HepG2 (cell line): ENCODE measurements around the gene ITPK1. TPM values are rescaled to one million over a fixed set of nuclear protein-coding genes. Genes with fewer than 3 reads are reported as not detected.

Experiments used
- ATAC-seq: fragments of 200-7000 bp; cut with Tn5 transposase; 3 replicates; pipeline ENCODE4 v1.9.1; 2020; ENCODE audit warnings: mild to moderate bottlenecking, moderate library complexity
- BruUV-seq: library from RNA; stranded (reverse); fragments of 400-500 nt; replicated peaks from 2 replicates; lab custom pipeline; 2021; lab: Mats Ljungman, UMichigan
- CTCF ChIA-PET: fragments of 300-600 bp; formaldehyde crosslinking; extraction: SDS; loops from one replicate; lab custom pipeline; 2021; ENCODE audit warnings: low total read pairs, inconsistent platforms, low intra/inter-chr PET ratio; lab: Yijun Ruan, JAX
- POLR2A ChIA-PET: fragments of 350-600 bp; sonication (Branson Sonifier 250); formaldehyde crosslinking; loops from one replicate; lab custom pipeline; 2020; ENCODE audit warnings: antibody characterized with exemption, inconsistent platforms; lab: Yijun Ruan, JAX
- DNase-seq: peaks from one replicate; pipeline ENCODE4 v3.0.0-alpha.2; 2015; ENCODE audit warnings: low spot score
- FAIRE-seq: peaks from 3 replicates; lab custom pipeline; 2011; peaks lifted over from hg19 to GRCh38; lab: Jason Lieb, UNC
- H2AFZ ChIP-seq: one replicate; pipeline ENCODE4 v1.6.1; 2011; ENCODE audit warnings: low read length, inconsistent platforms
- H3K27ac ChIP-seq: fragments of 300-600 bp; 3 replicates; pipeline ENCODE4 v1.8.0; 2011; ENCODE audit warnings: mixed run types, mild to moderate bottlenecking, mixed read lengths, low read length, inconsistent platforms; ENCODE audit not compliant: insufficient read depth; ENCODE audit errors: extremely low read length
- H3K27me3 ChIP-seq, 2 experiments: fragments of 200-600 bp in 1 of 2; 2 replicates in 1 of 2; 3 replicates in 1 of 2; pipeline versions ENCODE4 v1.6.0 to v1.8.0; 2011; ENCODE audit warnings: low read length in 2 of 2, mild to moderate bottlenecking in 2 of 2, moderate library complexity in 2 of 2, inconsistent platforms in 1 of 2; ENCODE audit not compliant: insufficient read depth in 2 of 2, control insufficient read depth in 1 of 2
- H3K36me3 ChIP-seq, 2 experiments: fragments of 200-600 bp in 1 of 2; replicated peaks in 1 of 2; 2 replicates in 1 of 2; 3 replicates in 1 of 2; pipeline versions ENCODE4 v1.5.1 to v1.8.0; 2011; ENCODE audit warnings: low read length in 2 of 2, inconsistent platforms in 1 of 2; ENCODE audit not compliant: insufficient read depth in 2 of 2, control insufficient read depth in 1 of 2
- H3K4me1 ChIP-seq: 2 replicates; pipeline ENCODE4 v1.5.1; 2012; ENCODE audit warnings: low read length, inconsistent platforms; ENCODE audit not compliant: insufficient read depth
- H3K4me2 ChIP-seq: 2 replicates; pipeline ENCODE4 v1.6.0; 2011; ENCODE audit warnings: low read depth, low read length, inconsistent platforms
- H3K4me3 ChIP-seq, 3 experiments: fragments of 200-600 bp in 1 of 3; sonication (generic), shearing (Covaris generic) in 1 of 3; replicated peaks in 1 of 3; 2 replicates each; pipeline ENCODE4 v1.5.1; 2011 to 2016; ENCODE audit warnings: low read length in 3 of 3, inconsistent platforms in 2 of 3, low read depth in 2 of 3, mild to moderate bottlenecking in 2 of 3, control low read depth in 1 of 3, mixed read lengths in 1 of 3; ENCODE audit not compliant: insufficient read depth in 1 of 3
- H3K79me2 ChIP-seq: one replicate; pipeline ENCODE4 v1.6.1; 2011; ENCODE audit warnings: low read length, inconsistent platforms; ENCODE audit not compliant: insufficient read depth
- H3K9ac ChIP-seq: 2 replicates; pipeline ENCODE4 v1.6.0; 2011; ENCODE audit warnings: mild to moderate bottlenecking, low read depth, low read length, inconsistent platforms; ENCODE audit not compliant: insufficient read depth
- H3K9me3 ChIP-seq: 2 replicates; pipeline ENCODE4 v1.5.1; 2012; ENCODE audit warnings: mild to moderate bottlenecking, low read length
- H4K20me1 ChIP-seq: 2 replicates; pipeline ENCODE4 v1.6.0; 2011; ENCODE audit warnings: inconsistent platforms, mild to moderate bottlenecking, low read length, moderate library complexity; ENCODE audit not compliant: insufficient read depth
- CREM ChIP-seq, 2 experiments: sonication (generic) in 1 of 2; formaldehyde crosslinking in 1 of 2; IDR thresholded peaks; 2 replicates each; pipeline versions ENCODE4 v1.4.0 to v1.6.1; 2016 to 2020; ENCODE audit warnings: antibody characterized with exemption in 1 of 2, mild to moderate bottlenecking in 1 of 2, missing genetic modification reagents in 1 of 2
- ISX ChIP-seq: sonication (generic); formaldehyde crosslinking; conservative IDR thresholded peaks from 2 replicates; pipeline ENCODE4 v1.5.0; 2020; ENCODE audit warnings: missing genetic modification reagents
- SAFB2 ChIP-seq: sonication (generic); formaldehyde crosslinking; IDR thresholded peaks from 2 replicates; pipeline ENCODE4 v1.5.1; 2020; ENCODE audit warnings: missing genetic modification reagents, low read depth, mild to moderate bottlenecking, borderline replicate concordance
- ZNF432 ChIP-seq: sonication (generic); formaldehyde crosslinking; IDR thresholded peaks from 2 replicates; pipeline ENCODE4 v1.5.0; 2020; ENCODE audit warnings: missing genetic modification reagents, mild to moderate bottlenecking, borderline replicate concordance
- ZNF530 ChIP-seq: sonication (generic); formaldehyde crosslinking; IDR thresholded peaks from 2 replicates; pipeline ENCODE4 v1.5.0; 2020; ENCODE audit warnings: low read depth, mild to moderate bottlenecking, missing genetic modification reagents
- ZNF543 ChIP-seq: sonication (generic); formaldehyde crosslinking; IDR thresholded peaks from 2 replicates; pipeline ENCODE4 v1.4.0; 2020; ENCODE audit warnings: mild to moderate bottlenecking, missing genetic modification reagents
- ZNF724P ChIP-seq: sonication (generic); formaldehyde crosslinking; IDR thresholded peaks from 2 replicates; pipeline ENCODE4 v1.8.0; 2022; ENCODE audit warnings: missing genetic modification reagents, borderline replicate concordance
- WGBS: methylation state at CpG from one replicate; pipeline ENCODE4 v1.1.6; 2017; ENCODE audit warnings: low lambda C conversion rate; 5-methylcytosine and 5-hydroxymethylcytosine counted together
- in situ Hi-C: cut with HindIII; loops from 2 replicates; pipeline ENCODE4 v1.10.0; 2017; ENCODE audit warnings: low pct_unique_long_range_greater_than_20kb; ENCODE audit not compliant: extremely low pct_ligation_motif_present
- intact Hi-C: fragments of 100-400 bp; cut with micrococcal nuclease; formaldehyde crosslinking; loops from one replicate; pipeline ENCODE4 v1.10.0; 2022; ENCODE audit not compliant: unreplicated experiment
- polyA plus RNA-seq, 8 experiments: library from polyadenylated mRNA; depleted of rRNA in 3 of 8; stranded (reverse) in 7 of 8; unstranded in 1 of 8; fragments of >200 nt; fragmentation: Illumina TruSeq in 4 of 8; extraction: Trizol in 4 of 8; gene quantifications; 2 replicates each; pipeline versions ENCODE4 v1.2.1 to v1.2.3, GENCODE V29; 2011 to 2016; ENCODE audit warnings: low read depth in 4 of 8, missing spikeins in 1 of 8, mixed read lengths in 1 of 8; ENCODE audit not compliant: insufficient read depth in 1 of 8
- total RNA-seq, 5 experiments: library from RNA; depleted of rRNA; stranded (reverse); fragments of >200 nt; fragmentation: Illumina TruSeq; extraction: Trizol; gene quantifications; 2 replicates each; pipeline ENCODE4 v1.2.3, GENCODE V29; 2016; ENCODE audit warnings: low read depth in 1 of 5
- TF ChIP-seq, protein P1 (sequence below): sonication (generic); formaldehyde crosslinking; IDR thresholded peaks from 2 replicates; pipeline ENCODE4 v1.8.1; 2023; ENCODE audit warnings: mild to moderate bottlenecking, moderate library complexity, missing genetic modification reagents
- TF ChIP-seq, protein P2 (sequence below): IDR thresholded peaks from 2 replicates; pipeline ENCODE4 v1.6.1; 2012; ENCODE audit warnings: inconsistent platforms
- TF ChIP-seq, protein P3 (sequence below): sonication (generic); formaldehyde crosslinking; IDR thresholded peaks from 2 replicates; pipeline ENCODE4 v1.8.1; 2023; ENCODE audit warnings: mild to moderate bottlenecking, inconsistent platforms, moderate library complexity, missing genetic modification reagents, borderline replicate concordance
- TF ChIP-seq, protein P4 (sequence below): sonication (generic); formaldehyde crosslinking; IDR thresholded peaks from 2 replicates; pipeline ENCODE4 v1.4.0; 2020; ENCODE audit warnings: mild to moderate bottlenecking, missing genetic modification reagents

The ITPK1 gene
- total and polyA plus RNA-seq, 2 of the 13 experiments (the other 11 are each of a cell fraction or from before 2014, with no cell fraction given) = 20.5 to 47.5 TPM

DNA sequence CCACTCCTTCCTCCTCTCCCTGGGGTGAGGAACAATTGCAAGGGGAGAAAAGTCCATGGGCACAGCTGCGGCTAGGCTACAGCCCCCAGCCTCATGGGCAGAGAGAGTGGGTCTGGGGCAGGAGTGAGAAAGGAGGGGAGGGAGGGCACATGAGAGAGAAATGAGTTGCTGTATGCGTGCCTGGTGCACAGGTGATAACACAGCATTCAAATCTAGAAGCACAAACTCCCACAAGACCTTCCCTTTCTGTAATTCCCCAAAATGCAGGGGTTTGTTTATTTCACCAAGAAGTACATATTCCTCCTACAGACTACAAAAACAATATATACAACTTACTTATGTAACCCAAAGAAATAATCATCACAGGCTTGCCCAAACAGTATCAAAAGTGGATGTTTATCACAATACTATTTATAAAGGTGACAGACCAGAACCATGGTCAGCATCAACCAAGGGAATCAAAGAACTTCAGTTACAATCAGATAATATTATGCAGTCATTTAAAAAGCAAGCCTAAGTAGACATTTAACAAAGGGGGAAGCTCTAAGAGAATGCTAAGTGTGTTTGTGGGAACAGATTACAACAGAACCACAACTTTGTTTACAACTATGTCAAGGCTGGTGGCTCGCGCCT is 54.2 kb downstream of the ITPK1 start (continued):
- TF ChIP-seq, protein P1, sequence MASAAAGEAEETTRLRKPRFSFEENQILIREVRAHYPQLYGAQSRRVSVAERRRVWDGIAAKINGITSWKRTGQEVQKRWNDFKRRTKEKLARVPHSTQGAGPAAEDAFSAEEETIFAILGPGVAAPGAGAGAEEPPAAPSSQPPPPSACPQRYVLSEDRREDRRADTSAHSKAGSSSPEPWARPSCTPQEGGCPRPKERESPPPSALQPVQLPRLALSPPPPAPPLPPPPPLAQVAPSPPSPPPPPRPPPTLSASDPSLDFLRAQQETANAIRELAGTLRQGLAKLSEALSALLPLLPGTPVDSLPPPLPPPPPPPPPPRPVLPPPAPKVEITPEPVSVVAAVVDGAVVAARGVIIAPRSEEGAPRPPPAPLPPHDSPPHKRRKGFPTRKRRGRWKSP (CRISPR knock-in tag) = no peak
- TF ChIP-seq, protein P2, sequence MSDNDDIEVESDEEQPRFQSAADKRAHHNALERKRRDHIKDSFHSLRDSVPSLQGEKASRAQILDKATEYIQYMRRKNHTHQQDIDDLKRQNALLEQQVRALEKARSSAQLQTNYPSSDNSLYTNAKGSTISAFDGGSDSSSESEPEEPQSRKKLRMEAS = no peak

DNA sequence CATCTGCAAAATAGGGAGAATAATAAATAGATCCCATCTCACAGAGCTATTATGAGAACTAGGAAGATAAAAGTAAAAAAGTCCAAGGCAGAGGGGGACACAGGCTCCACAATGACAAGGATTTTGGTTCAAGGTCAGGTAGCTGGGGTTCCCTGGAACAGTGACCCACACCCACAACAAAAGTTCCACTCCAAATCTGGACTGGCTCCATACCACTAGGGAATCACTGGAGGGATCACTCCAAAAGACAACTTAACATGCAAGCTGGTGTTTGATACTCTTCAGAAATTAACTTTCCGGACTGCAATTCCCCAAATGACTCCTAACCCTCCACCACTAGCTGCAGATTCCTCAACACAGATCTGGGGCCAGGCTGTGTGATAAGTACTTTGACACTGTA is 54.9 kb downstream of the ITPK1 start:
- BruUV-seq = no TSS peak
- in situ Hi-C loops = no loop called here
- DNase-seq = no peak
- TF ChIP-seq ZNF432 (CRISPR knock-in tag) (no peak), ISX (no peak), ZNF543 (CRISPR knock-in tag) (no peak), CREM (IDR thresholded peaks at IDR 0.05) (no peak), CREM (CRISPR knock-in tag; IDR thresholded peaks at IDR 0.05) (no peak), ZNF724P (CRISPR knock-in tag) (no peak), SAFB2 (no peak), ZNF530 (CRISPR knock-in tag) (no peak)
- TF ChIP-seq, protein P3, sequence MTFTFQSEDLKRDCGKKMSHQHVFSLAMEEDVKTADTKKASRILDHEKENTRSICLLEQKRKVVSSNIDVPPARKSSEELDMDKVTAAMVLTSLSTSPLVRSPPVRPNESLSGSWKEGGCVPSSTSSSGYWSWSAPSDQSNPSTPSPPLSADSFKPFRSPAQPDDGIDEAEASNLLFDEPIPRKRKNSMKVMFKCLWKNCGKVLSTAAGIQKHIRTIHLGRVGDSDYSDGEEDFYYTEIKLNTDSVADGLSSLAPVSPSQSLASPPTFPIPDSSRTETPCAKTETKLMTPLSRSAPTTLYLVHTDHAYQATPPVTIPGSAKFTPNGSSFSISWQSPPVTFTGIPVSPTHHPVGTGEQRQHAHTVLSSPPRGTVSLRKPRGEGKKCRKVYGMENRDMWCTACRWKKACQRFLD (CRISPR knock-in tag) = no peak
- TF ChIP-seq, protein P4, sequence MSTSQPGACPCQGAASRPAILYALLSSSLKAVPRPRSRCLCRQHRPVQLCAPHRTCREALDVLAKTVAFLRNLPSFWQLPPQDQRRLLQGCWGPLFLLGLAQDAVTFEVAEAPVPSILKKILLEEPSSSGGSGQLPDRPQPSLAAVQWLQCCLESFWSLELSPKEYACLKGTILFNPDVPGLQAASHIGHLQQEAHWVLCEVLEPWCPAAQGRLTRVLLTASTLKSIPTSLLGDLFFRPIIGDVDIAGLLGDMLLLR (CRISPR knock-in tag) = no peak

More for the DNA sequence above, 54.9 kb downstream of the ITPK1 start:
- Histone ChIP-seq H3K27me3 (no peaks in the 10 kb centered on the region), H2AFZ (no peak overlapping the region), H4K20me1 (0 out of 2 replicates have a peak, but pooled peaks cover 4% of the 10 kb centered on the region), H3K4me2 (no peak overlapping the region), H3K4me3 (no peak overlapping the region), H3K79me2 (no peaks in the 10 kb centered on the region), H3K27ac (no peak overlapping the region), H3K9ac (no peak overlapping the region), H3K9me3 (no peaks in the 10 kb centered on the region), H3K4me1 (peaks cover 43% of the 10 kb centered on the region), H3K36me3 (no peaks in the 10 kb centered on the region)
- FAIRE-seq = no peak
- 100% methylated on average over 1 of the region's 1 CpG for WGBS
- POLR2A ChIA-PET = no interaction called here
- no peak for ATAC-seq
- intact Hi-C loops = no loop called here
- CTCF ChIA-PET = no interaction called here
